Type B pancreatic cell (in vitro differentiated cells): ENCODE results near the gene PLCB3. TPM values are rescaled to one million over a fixed set of nuclear protein-coding genes. Genes with fewer than 3 reads are reported as not detected.

Experiments
- DNase-seq: peaks from one replicate; pipeline ENCODE4 v3.0.0; 2021; ENCODE audit warnings: mixed read lengths; ENCODE audit not compliant: unreplicated experiment; ENCODE audit errors: extremely low spot score
- H3K27ac Mint-ChIP-seq: 2 replicates; pipeline ENCODE4 v1.8.0; 2021; ENCODE audit warnings: mild to moderate bottlenecking, mixed read lengths
- H3K27me3 Mint-ChIP-seq: 2 replicates; pipeline ENCODE4 v1.8.0; 2021; ENCODE audit warnings: mixed read lengths
- H3K36me3 Mint-ChIP-seq: 2 replicates; pipeline ENCODE4 v1.8.0; 2021; ENCODE audit warnings: mixed read lengths
- H3K4me1 Mint-ChIP-seq: one replicate; pipeline ENCODE4 v1.8.0; 2021; ENCODE audit warnings: mixed read lengths; ENCODE audit not compliant: unreplicated experiment
- H3K4me3 Mint-ChIP-seq: 2 replicates; pipeline ENCODE4 v1.8.0; 2021; ENCODE audit warnings: mild to moderate bottlenecking, mixed read lengths
- H3K9me3 Mint-ChIP-seq: 2 replicates; pipeline ENCODE4 v1.8.0; 2021; ENCODE audit warnings: mixed read lengths
- CTCF ChIP-seq: fragments of 200-600 bp; sonication (generic); conservative IDR thresholded peaks from 2 replicates; pipeline ENCODE4 v1.5.0; 2021; ENCODE audit warnings: antibody characterized with exemption, mild to moderate bottlenecking
- total RNA-seq: library from RNA; stranded (reverse); gene quantifications from 2 replicates; pipeline ENCODE4 v1.2.1, GENCODE V29; 2021; ENCODE audit warnings: low replicate concordance

PLCB3 gene
- total RNA-seq, 1 donor from 2014 or later = 40.7 TPM

DNA sequence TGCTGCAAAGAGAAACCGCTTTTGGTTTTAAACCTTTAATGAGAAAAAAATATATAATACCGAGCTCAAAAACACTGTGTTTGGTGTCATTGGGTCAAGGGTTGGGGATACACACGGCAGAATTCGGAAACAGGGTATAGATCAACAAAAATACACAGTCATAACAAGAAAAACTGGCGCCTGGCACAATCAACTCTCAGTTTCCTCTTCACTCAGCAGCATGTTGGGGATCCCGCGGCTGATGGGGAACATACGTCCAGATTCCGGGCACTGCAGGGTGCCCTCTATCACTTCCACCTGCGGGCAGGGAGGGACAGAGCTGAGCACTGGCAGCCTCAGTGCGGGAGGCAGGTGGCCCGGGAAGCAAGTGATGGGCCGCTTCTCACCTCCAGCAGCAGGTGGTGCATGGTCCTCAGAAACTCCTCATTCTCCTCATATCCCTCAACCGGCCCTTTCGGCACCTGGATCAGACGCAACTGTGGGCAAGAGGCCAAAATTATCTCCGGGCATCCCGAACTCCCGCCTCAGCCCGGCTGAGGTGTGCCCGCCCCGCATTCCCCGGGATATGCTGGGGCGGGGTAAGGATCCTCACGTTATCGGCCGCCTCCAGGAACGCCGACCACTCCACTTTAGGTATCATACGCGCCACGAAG lies 65.5 kb downstream of the PLCB3 start:
- Mint-ChIP-seq H3K9me3 (no peaks in the 10 kb centered on the region), H3K36me3 (peaks cover 13% of the 10 kb centered on the region), H3K4me1 (peaks cover 20% of the 10 kb centered on the region), H3K4me3 (peak overlapping the region; percentile 97), H3K27ac (peak overlapping the region; percentile 100), H3K27me3 (no peaks in the 10 kb centered on the region)
- no peak for DNase-seq
- no peak for TF ChIP-seq CTCF

- peaks cover 14% of the 10 kb centered on the region for H3K36me3 Mint-ChIP-seq
- no peaks in the 10 kb centered on the region for H3K9me3 Mint-ChIP-seq
- peak within 1 kb of the TSS; percentile 97 for H3K4me3 Mint-ChIP-seq
- H3K4me1 Mint-ChIP-seq = peaks cover 21% of the 10 kb centered on the region
- no peaks in the 10 kb centered on the region for H3K27me3 Mint-ChIP-seq
- peak; percentile 90 for DNase-seq
- H3K27ac Mint-ChIP-seq = peak within 1 kb of the TSS; percentile 100
- TF ChIP-seq CTCF = no peak
Measured at GRCh38 chr11:64317325-64317960, 66.1 kb downstream of the PLCB3 start, which contains the start of gene TRMT112. TSS of gene TRMT112 (minus strand) at chr11:64317559. CDS start at chr11:64317526, 33 bp downstream.

DNA sequence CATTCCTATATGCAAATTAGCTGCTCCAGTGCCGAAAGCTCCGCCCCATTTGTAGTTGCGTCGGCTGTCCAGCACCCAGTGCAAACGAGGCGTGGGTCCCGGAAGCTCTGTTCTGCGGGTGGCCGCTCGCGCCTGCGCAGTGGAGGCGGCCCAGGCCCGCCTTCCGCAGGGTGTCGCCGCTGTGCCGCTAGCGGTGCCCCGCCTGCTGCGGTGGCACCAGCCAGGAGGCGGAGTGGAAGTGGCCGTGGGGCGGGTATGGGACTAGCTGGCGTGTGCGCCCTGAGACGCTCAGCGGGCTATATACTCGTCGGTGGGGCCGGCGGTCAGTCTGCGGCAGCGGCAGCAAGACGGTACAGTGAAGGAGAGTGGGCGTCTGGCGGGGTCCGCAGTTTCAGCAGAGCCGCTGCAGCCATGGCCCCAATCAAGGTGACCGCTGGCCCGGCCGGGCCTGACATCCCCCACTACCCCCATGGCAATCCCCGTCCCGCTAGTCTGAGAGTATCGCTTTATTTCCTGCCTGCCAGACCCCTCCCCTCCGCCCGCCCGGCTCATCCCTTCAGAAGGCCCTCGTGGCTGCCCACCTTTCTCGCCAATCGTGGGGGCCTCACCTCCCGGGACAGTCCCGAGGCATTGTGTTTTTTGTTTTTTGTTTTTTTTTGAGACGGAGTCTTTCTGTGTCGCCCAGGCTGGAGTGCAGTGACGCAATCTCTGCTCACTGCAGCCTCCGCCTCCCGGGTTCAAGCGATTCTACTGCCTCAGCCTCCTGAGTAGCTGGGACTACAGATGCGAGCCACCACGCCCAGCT lies 66.8 kb downstream of the PLCB3 start, which contains the start of gene PRDX5:
Gene PRDX5, plus strand, starts transcription at position 161 of the 805 bp plus-strand sequence. Its CDS starts 95 bp downstream, at position 256.
- DNase-seq = peak; percentile 93
- H3K36me3 Mint-ChIP-seq = peaks cover 9% of the 10 kb centered on the region
- H3K27me3 Mint-ChIP-seq = no peaks in the 10 kb centered on the region
- H3K4me3 Mint-ChIP-seq = peak within 1 kb of the TSS; percentile 97
- peak within 1 kb of the TSS; percentile 100 for H3K27ac Mint-ChIP-seq
- peak; percentile 30 for TF ChIP-seq CTCF
- H3K9me3 Mint-ChIP-seq = no peaks in the 10 kb centered on the region
- H3K4me1 Mint-ChIP-seq = peaks cover 21% of the 10 kb centered on the region

Other genes starting within 250 kb of the PLCB3 start
- 0.26 and 3.0 TPM in 2 replicates for gene FLRT1, start 215.6 kb upstream of the PLCB3 start, total RNA-seq
- gene MACROD1, start 85.4 kb upstream of the PLCB3 start, total RNA-seq = 21.1 and 22.3 TPM in 2 replicates
- gene STIP1, start 65.4 kb upstream of the PLCB3 start, total RNA-seq = 176 and 206 TPM in 2 replicates
- gene FERMT3, start 44.8 kb upstream of the PLCB3 start, total RNA-seq = 3.5 and 6.9 TPM in 2 replicates
- gene TRPT1, start 25.3 kb upstream of the PLCB3 start, total RNA-seq = 34.2 and 38.9 TPM in 2 replicates
- gene NUDT22, start 25.3 kb upstream of the PLCB3 start, total RNA-seq = 47.9 and 49.0 TPM in 2 replicates
- gene DNAJC4, start 21.0 kb upstream of the PLCB3 start, total RNA-seq = 48.2 and 50.8 TPM in 2 replicates
- 66.3 and 71.8 TPM in 2 replicates for gene VEGFB, start 16.9 kb upstream of the PLCB3 start, total RNA-seq
- 52.8 and 69.6 TPM in 2 replicates for gene FKBP2, start 10.4 kb upstream of the PLCB3 start, total RNA-seq
- gene PPP1R14B, start 4.6 kb upstream of the PLCB3 start, total RNA-seq = 187 and 274 TPM in 2 replicates
- gene BAD, start 33.1 kb downstream of the PLCB3 start, total RNA-seq = 39.3 and 48.7 TPM in 2 replicates
- gene GPR137, start 34.3 kb downstream of the PLCB3 start, total RNA-seq = 43.7 and 47.9 TPM in 2 replicates
- 0.19 TPM in 1 of 2 replicates, not detected in the other for gene KCNK4, start 39.8 kb downstream of the PLCB3 start, total RNA-seq
- gene CATSPERZ, start 48.8 kb downstream of the PLCB3 start, total RNA-seq = not detected in 2 replicates
- 41.7 and 76.0 TPM in 2 replicates for gene ESRRA, start 54.0 kb downstream of the PLCB3 start, total RNA-seq
- gene TRMT112, start 66.0 kb downstream of the PLCB3 start, total RNA-seq = 160 and 198 TPM in 2 replicates
- gene PRDX5, start 66.6 kb downstream of the PLCB3 start, total RNA-seq = 166 and 227 TPM in 2 replicates
- gene CCDC88B, start 88.7 kb downstream of the PLCB3 start, total RNA-seq = 2.8 and 3.1 TPM in 2 replicates
- gene RPS6KA4, start 107.6 kb downstream of the PLCB3 start, total RNA-seq = 26.4 and 49.8 TPM in 2 replicates